H1 (cell line): ENCODE data around the gene FOXN3. TPM values are rescaled to one million over a fixed set of nuclear protein-coding genes. Genes with fewer than 3 reads are reported as not detected.

Source experiments
- CTCF ChIA-PET: fragments of 300-600 bp; sonication (Branson Sonifier 250); formaldehyde crosslinking; loops from one replicate; lab custom pipeline; 2021; ENCODE audit not compliant: partially characterized antibody; lab: Charles Lee
- POLR2A ChIA-PET: fragments of 300-600 bp; sonication (Branson Sonifier 250); formaldehyde crosslinking; loops from one replicate; lab custom pipeline; 2021; ENCODE audit warnings: inconsistent platforms; ENCODE audit not compliant: partially characterized antibody; lab: Charles Lee
- DNase-seq, 2 experiments: peaks; one replicate each; pipeline versions ENCODE4 v3.0.0 to v3.0.0-alpha.2; 2010 to 2022; ENCODE audit warnings: low spot score in 2 of 2, low read depth in 1 of 2, mixed read lengths in 1 of 2
- FAIRE-seq: peaks from 2 replicates; lab custom pipeline; 2011; peaks lifted over from hg19 to GRCh38; lab: Jason Lieb, UNC
- H2AFZ ChIP-seq: 2 replicates; pipeline ENCODE4 v1.8.1; 2012; ENCODE audit warnings: low read length, inconsistent platforms
- H2AK5ac ChIP-seq: 2 replicates; pipeline ENCODE4 v1.6.1; 2013; ENCODE audit warnings: low read depth, low read length
- H2BK120ac ChIP-seq: replicated peaks from 2 replicates; pipeline ENCODE3; 2013; ENCODE audit warnings: low read depth, low read length, inconsistent platforms
- H2BK12ac ChIP-seq: 2 replicates; pipeline ENCODE4 v1.6.1; 2013; ENCODE audit warnings: low read depth, low read length
- H2BK15ac ChIP-seq: 2 replicates; pipeline ENCODE4 v1.6.1; 2013; ENCODE audit warnings: low read length
- H2BK20ac ChIP-seq: 2 replicates; pipeline ENCODE4 v1.6.1; 2013; ENCODE audit warnings: low read length
- H2BK5ac ChIP-seq: 2 replicates; pipeline ENCODE4 v1.6.1; 2013; ENCODE audit warnings: low read depth, low read length
- H3K14ac ChIP-seq: 2 replicates; pipeline ENCODE4 v1.6.1; 2013; ENCODE audit warnings: inconsistent platforms; ENCODE audit not compliant: insufficient read length
- H3K18ac ChIP-seq: 2 replicates; pipeline ENCODE4 v1.6.1; 2013; ENCODE audit warnings: low read length; ENCODE audit errors: extremely low read depth
- H3K23ac ChIP-seq: 2 replicates; pipeline ENCODE4 v1.6.1; 2013; ENCODE audit warnings: inconsistent platforms; ENCODE audit not compliant: insufficient read length
- H3K23me2 ChIP-seq: 2 replicates; pipeline ENCODE4 v1.6.1; 2013; ENCODE audit warnings: low read depth, low read length
- H3K27ac ChIP-seq: 2 replicates; pipeline ENCODE4 v1.6.1; 2011; ENCODE audit warnings: low read depth, low read length, inconsistent platforms
- H3K27me3 ChIP-seq, 4 experiments: replicated peaks in 1 of 4; 1 replicate in 1 of 4; 2 replicates in 3 of 4; pipeline versions ENCODE4 v1.6.1 to v1.8.1; 2011 to 2013; ENCODE audit warnings: low read length in 3 of 4, mild to moderate bottlenecking in 3 of 4, inconsistent platforms in 2 of 4, mixed read lengths in 2 of 4, moderate library complexity in 1 of 4; ENCODE audit not compliant: control insufficient read depth in 3 of 4, insufficient read depth in 3 of 4; ENCODE audit errors: extremely low read depth in 1 of 4
- H3K36me3 ChIP-seq, 4 experiments: 2 replicates each; pipeline versions ENCODE4 v1.6.1 to v1.8.1; 2011 to 2013; ENCODE audit warnings: mild to moderate bottlenecking in 4 of 4, low read length in 3 of 4, moderate library complexity in 2 of 4, control low read depth in 1 of 4, inconsistent platforms in 1 of 4; ENCODE audit not compliant: insufficient read depth in 4 of 4, control insufficient read depth in 2 of 4
- H3K4ac ChIP-seq: replicated peaks from 2 replicates; pipeline ENCODE3; 2013; ENCODE audit warnings: low read length, low read depth, mixed read lengths, inconsistent platforms; ENCODE audit not compliant: insufficient read length
- H3K4me1 ChIP-seq, 4 experiments: replicated peaks in 1 of 4; 1 replicate in 1 of 4; 2 replicates in 3 of 4; pipeline versions ENCODE4 v1.6.1 to v1.8.1; 2011 to 2013; ENCODE audit warnings: low read length in 3 of 4, inconsistent platforms in 2 of 4, mixed read lengths in 1 of 4; ENCODE audit not compliant: insufficient read depth in 4 of 4, control insufficient read depth in 3 of 4
- H3K4me2 ChIP-seq, 2 experiments: 2 replicates each; pipeline versions ENCODE4 v1.6.1 to v1.8.1; 2011 to 2013; ENCODE audit warnings: low read depth in 2 of 2, low read length in 2 of 2, control low read depth in 1 of 2, inconsistent platforms in 1 of 2, mild to moderate bottlenecking in 1 of 2; ENCODE audit not compliant: insufficient read depth in 1 of 2
- H3K4me3 ChIP-seq, 4 experiments: fragments of 200-600, 300-600 bp in 1 of 4; sonication (generic), shearing (Covaris generic), sonication (Bioruptor Twin) in 1 of 4; 2 replicates each; pipeline versions ENCODE4 v1.5.1 to v1.8.1; 2011 to 2016; ENCODE audit warnings: low read length in 4 of 4, low read depth in 3 of 4, control low read depth in 2 of 4, inconsistent platforms in 2 of 4, mild to moderate bottlenecking in 2 of 4, mixed read lengths in 1 of 4, moderate library complexity in 1 of 4; ENCODE audit not compliant: insufficient read depth in 2 of 4; ENCODE audit errors: extremely low read depth in 1 of 4
- H3K56ac ChIP-seq: replicated peaks from 2 replicates; pipeline ENCODE3; 2013; ENCODE audit warnings: low read depth, mild to moderate bottlenecking, mixed read lengths, low read length, inconsistent platforms; ENCODE audit not compliant: insufficient read length
- H3K79me1 ChIP-seq: 2 replicates; pipeline ENCODE4 v1.6.1; 2013; ENCODE audit warnings: low read depth, low read length, control low read depth
- H3K79me2 ChIP-seq, 2 experiments: 2 replicates each; pipeline versions ENCODE4 v1.6.1 to v1.8.1; 2012 to 2013; ENCODE audit warnings: low read length in 2 of 2, mild to moderate bottlenecking in 2 of 2, inconsistent platforms in 1 of 2; ENCODE audit not compliant: insufficient read depth in 2 of 2, control insufficient read depth in 1 of 2
- H3K9ac ChIP-seq, 4 experiments: replicated peaks in 1 of 4; 1 replicate in 1 of 4; 2 replicates in 3 of 4; pipeline versions ENCODE4 v1.6.1 to v1.8.1; 2011 to 2013; ENCODE audit warnings: low read depth in 3 of 4, low read length in 3 of 4, control low read depth in 2 of 4, mild to moderate bottlenecking in 2 of 4, moderate library complexity in 2 of 4, inconsistent platforms in 1 of 4; ENCODE audit errors: extremely low read depth in 1 of 4
- H3K9me3 ChIP-seq, 2 experiments: 2 replicates each; pipeline versions ENCODE4 v1.6.1 to v1.8.1; 2012 to 2013; ENCODE audit warnings: mild to moderate bottlenecking in 2 of 2, moderate library complexity in 2 of 2, control low read depth in 1 of 2, inconsistent platforms in 1 of 2, low read depth in 1 of 2, low read length in 1 of 2, mixed read lengths in 1 of 2; ENCODE audit not compliant: insufficient read depth in 2 of 2
- H4K20me1 ChIP-seq, 2 experiments: replicated peaks in 1 of 2; 2 replicates each; pipeline versions ENCODE3 to v1.8.1; 2011 to 2013; ENCODE audit warnings: inconsistent platforms in 2 of 2, low read length in 2 of 2, mild to moderate bottlenecking in 1 of 2; ENCODE audit not compliant: insufficient read depth in 2 of 2, control insufficient read depth in 1 of 2
- H4K5ac ChIP-seq: 2 replicates; pipeline ENCODE4 v1.6.1; 2013; ENCODE audit warnings: low read length, low read depth, mixed read lengths, inconsistent platforms; ENCODE audit not compliant: insufficient read length
- H4K8ac ChIP-seq: 2 replicates; pipeline ENCODE4 v1.8.0; 2013; ENCODE audit warnings: mild to moderate bottlenecking, moderate library complexity, low read length, inconsistent platforms; ENCODE audit not compliant: insufficient read depth; ENCODE audit errors: extremely low read depth
- H4K91ac ChIP-seq: replicated peaks from 2 replicates; pipeline ENCODE3; 2013; ENCODE audit warnings: low read length, mixed read lengths, inconsistent platforms; ENCODE audit not compliant: insufficient read length
- CREB1 ChIP-seq: IDR thresholded peaks from 2 replicates; pipeline ENCODE4 v1.6.1; 2012; ENCODE audit warnings: inconsistent platforms
- SIN3A ChIP-seq, 2 experiments: IDR thresholded peaks in 1 of 2; conservative IDR thresholded peaks in 1 of 2; 2 replicates each; pipeline ENCODE4 v1.6.1; 2011 to 2012; ENCODE audit warnings: low read length in 2 of 2, improper control_type of control experiment in 1 of 2, low read depth in 1 of 2, mild to moderate bottlenecking in 1 of 2
- USF2 ChIP-seq: IDR thresholded peaks from 2 replicates; pipeline ENCODE4 v1.6.1; 2011; ENCODE audit warnings: low read length, improper control_type of control experiment
- YY1 ChIP-seq: IDR thresholded peaks from 2 replicates; pipeline ENCODE4 v1.6.1; 2011; ENCODE audit warnings: low read depth, mild to moderate bottlenecking, low read length
- WGBS, 2 experiments: shearing (Covaris generic) in 1 of 2; methylation state at CpG; one replicate each; pipeline versions ENCODE4 v1.1.6 to v1.1.7; 2013 to 2015; ENCODE audit warnings: low lambda C conversion rate in 2 of 2, mixed read lengths in 2 of 2, inconsistent platforms in 1 of 2, low coverage in 1 of 2, missing lambda C conversion rate in 1 of 2; ENCODE audit not compliant: insufficient replicate concordance in 2 of 2, insufficient coverage in 1 of 2, insufficient read length in 1 of 2; ENCODE audit errors: extremely low coverage in 1 of 2, missing lambda C conversion rate in 1 of 2; 5-methylcytosine and 5-hydroxymethylcytosine counted together
- long read RNA-seq, 2 experiments: library from RNA in 1 of 2; library from capped mRNA in 1 of 2; stranded (forward); transcript quantifications; one replicate each; pipeline ENCODE4 v2.0.0, GENCODE V29; 2021; ENCODE audit warnings: inconsistent platforms in 1 of 2
- polyA minus RNA-seq, 3 experiments: library from RNA; depleted of rRNA, polyadenylated mRNA; stranded (reverse); fragments of >200 nt; gene quantifications; 1 replicate in 2 of 3; 2 replicates in 1 of 3; pipeline ENCODE4 v1.2.3, GENCODE V29; 2011
- polyA plus RNA-seq, 7 experiments: library from polyadenylated mRNA; depleted of rRNA in 3 of 7; stranded (reverse) in 5 of 7; unstranded in 2 of 7; fragments of >200 nt in 5 of 7; fragments of 200-250 nt in 2 of 7; gene quantifications; 1 replicate in 5 of 7; 2 replicates in 1 of 7; 4 replicates in 1 of 7; pipeline versions ENCODE4 v1.2.1 to v1.2.3, GENCODE V29; 2011 to 2013; ENCODE audit warnings: missing spikeins in 2 of 7, mixed read lengths in 2 of 7
- total RNA-seq: library from RNA; stranded (reverse); fragmentation: NEBNext Ultra II Directional; extraction: Animal tissue kit (Norgen Biotek cat#: 25700); gene quantifications from 2 replicates; pipeline ENCODE4 v1.2.1, GENCODE V29; 2021

The FOXN3 gene
- total RNA-seq (165 and 178 TPM in 2 replicates), polyA plus RNA-seq (2011; rRNA removed) (52.6 and 76.3 TPM in 2 replicates), polyA minus RNA-seq (2011; rRNA and poly(A)+ RNA removed) (259 and 262 TPM in 2 replicates)
- 50.2 TPM for polyA plus RNA-seq (2011; cell fraction: cytosol; rRNA removed)
- polyA plus RNA-seq (2011; cell fraction: nucleus; rRNA removed): 191 TPM
- 51.0 to 70.0 TPM (median 65.0 TPM) in 4 replicates for polyA plus RNA-seq (2012, experiment 1 of 2)
- polyA plus RNA-seq (2012, experiment 2 of 2): 16.0 TPM
- 81.3 TPM for polyA plus RNA-seq (2013, experiment 1 of 2)
- 76.7 TPM for polyA plus RNA-seq (2013, experiment 2 of 2)
- 110 TPM for polyA minus RNA-seq (2011; cell fraction: cytosol; rRNA and poly(A)+ RNA removed)
- 411 TPM for polyA minus RNA-seq (2011; cell fraction: nucleus; rRNA and poly(A)+ RNA removed)
- long read RNA-seq, experiment 1, partial matches to known transcripts: 3 of 99 reads
- long read RNA-seq, experiment 1, other reads (novel, unspliced or antisense): 93 of 99 reads
- long read RNA-seq, experiment 2, partial matches to known transcripts: 1 of 8 reads
- long read RNA-seq, experiment 2, other reads (novel, unspliced or antisense): 7 of 8 reads

DNA sequence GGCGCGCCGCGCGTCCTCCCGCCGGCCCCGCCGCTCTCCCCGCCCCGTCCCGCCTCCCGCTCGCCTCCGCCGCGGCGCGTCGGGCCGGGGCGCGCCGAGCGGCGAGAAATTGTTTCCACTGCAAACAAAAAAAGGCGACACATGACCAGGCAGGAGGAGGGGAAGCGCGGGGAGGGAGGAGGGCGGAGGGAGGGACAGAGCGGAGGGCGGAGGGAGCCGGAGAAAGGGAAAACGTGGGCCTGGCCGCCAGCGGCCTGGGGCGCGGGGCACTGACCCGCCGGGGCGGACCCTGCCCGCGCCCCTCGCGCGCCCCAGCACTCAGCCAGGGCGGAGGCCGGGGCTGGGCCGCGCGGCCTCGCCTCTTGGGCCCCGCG, at the start of gene FOXN3:
Gene FOXN3 (minus strand): TSS at position 143 of the 374 bp plus-strand sequence. CDS start 4,757 bp downstream, outside the sequence.
- Histone ChIP-seq H3K4ac (peak within 1 kb of the TSS; percentile 79), H3K56ac (peak within 1 kb of the TSS; percentile 90), H4K5ac (peak within 1 kb of the TSS; percentile 38), H2BK20ac (0 out of 2 replicates have a peak within 1 kb of the TSS, but pooled peaks have one; percentile 25), H3K79me2 (peaks cover 35 to 75% of the 10 kb centered on the region in 2 experiments), H3K4me2 (peak within 1 kb of the TSS; percentile 81 to 89), H3K9ac (peak within 1 kb of the TSS; percentile 67 to 87 (median 81)), H3K14ac (no peak within 1 kb of the TSS), H4K8ac (peak within 1 kb of the TSS; percentile 94), H2AFZ (no peak within 1 kb of the TSS), H3K27me3 (no peaks in the 10 kb centered on the region), H2BK15ac (no peak within 1 kb of the TSS), H3K9me3 (peaks cover 0 to 2% of the 10 kb centered on the region in 2 experiments; a peak in 2 of 4 replicates), H2BK120ac (peak within 1 kb of the TSS; percentile 69), H3K4me3 (peak within 1 kb of the TSS; percentile 74 to 91 (median 84)), H2BK5ac (peak within 1 kb of the TSS; percentile 91), H3K23me2 (peaks cover 5% of the 10 kb centered on the region; the same call in 1 of the 2 replicates), H3K79me1 (0 out of 2 replicates have a peak, but pooled peaks cover 3% of the 10 kb centered on the region), H3K27ac (peak within 1 kb of the TSS; percentile 82), H2BK12ac (peak within 1 kb of the TSS; percentile 53; the same call in 1 of the 2 replicates), H3K23ac (no peak within 1 kb of the TSS), H3K4me1 (peaks cover 4 to 15% (median 9%) of the 10 kb centered on the region in 4 experiments), H4K20me1 (peaks cover 2% of the 10 kb centered on the region in 2 experiments), H2AK5ac (no peak within 1 kb of the TSS), H3K36me3 (peaks cover 2 to 11% (median 7%) of the 10 kb centered on the region in 4 experiments; a peak in 6 of 8 replicates), H3K18ac (peak within 1 kb of the TSS; percentile 62; the same call in 1 of the 2 replicates), H4K91ac (peak within 1 kb of the TSS; percentile 75)
- WGBS, 2 experiments: no CpG with 5 or more reads among the region's 54 CpGs
- DNase-seq (peak in 1 of 2 experiments; percentile 60), FAIRE-seq (no peak)
- ChIA-PET POLR2A (no interaction called here), CTCF (no interaction called here)
- peak; percentile 83 for TF ChIP-seq CREB1
- peak; percentile 53; the same call in 1 of the 2 replicates for TF ChIP-seq USF2
- peak; percentile 63; the same call in 1 of the 2 replicates for TF ChIP-seq YY1
- peak; percentile 42 to 55; a peak in 2 of 4 replicates for TF ChIP-seq SIN3A (conservative IDR thresholded peaks at IDR 0.05 in 1 of 2, IDR thresholded peaks at IDR 0.05 in 1 of 2; ENCODE audit: low read depth in 1 of 2, low read length in 2 of 2)
